Measurements from ENCODE around the gene TRUB1.

GRCh38 chr10:114995468-114996247, 57.7 kb downstream of the TRUB1 start:
- TF ChIP-seq CTCF (IDR thresholded peaks at IDR 0.05; ENCODE audit: borderline replicate concordance, extremely low read depth, low read length, poor library complexity, severe bottlenecking), result no peak
- TF ChIP-seq EZH2 (IDR thresholded peaks at IDR 0.05; ENCODE audit: borderline replicate concordance, low read depth, low read length, severe bottlenecking), result no peak

Data from DND-41 (cell line).